ENCODE measurements around the gene ATXN7L1. TPM values are rescaled to one million over a fixed set of nuclear protein-coding genes. Genes with fewer than 3 reads are reported as not detected.

ATXN7L1 gene
- total RNA-seq, 1 experiment from 2014 or later: 38.5 TPM

DNA sequence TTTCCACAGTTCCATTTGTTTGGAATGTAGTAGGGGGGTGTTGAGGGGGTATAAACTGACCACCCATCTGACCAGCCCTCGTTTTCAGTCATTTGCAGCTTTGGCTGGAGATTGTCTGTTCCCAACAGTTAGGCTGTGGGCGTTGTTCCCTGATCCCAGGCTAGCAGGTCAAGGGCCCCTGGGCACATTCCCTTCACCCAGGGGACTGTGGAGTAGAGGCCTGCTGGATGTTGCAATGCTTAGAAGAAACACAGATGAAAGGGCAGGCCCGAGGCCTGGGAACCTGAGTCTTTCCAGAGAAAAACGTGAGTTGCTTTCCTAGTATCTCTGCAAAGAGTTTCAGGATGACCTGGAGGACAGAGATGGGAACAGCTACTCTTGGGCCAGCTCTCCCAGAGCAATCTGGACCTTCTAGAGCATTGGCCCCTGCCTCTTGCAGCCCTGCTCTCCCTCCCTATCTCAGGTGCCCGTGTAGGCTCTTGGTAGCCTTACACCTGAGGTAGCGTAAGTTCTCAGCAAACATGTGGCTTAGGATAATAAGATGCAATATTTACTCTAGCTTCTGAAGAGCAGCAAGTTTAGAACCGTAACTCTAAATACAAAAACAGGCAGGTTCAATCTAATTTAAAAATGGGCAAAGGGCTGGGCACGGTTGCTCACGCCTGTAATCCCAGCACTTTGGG is 195.8 kb downstream of the ATXN7L1 start:
- Mint-ChIP-seq H3K9me3 (no peaks in the 10 kb centered on the region), H3K4me3 (no peak overlapping the region; the same call in 1 of the 2 replicates), H3K27ac (0 out of 2 replicates have a peak overlapping the region, but pooled peaks have one; percentile 2), H3K27me3 (ENCODE audit: low read depth) (no peaks in the 10 kb centered on the region), H3K4me1 (peaks cover 70% of the 10 kb centered on the region), H3K36me3 (peaks cover 3% of the 10 kb centered on the region; the same call in 1 of the 2 replicates)
- TF ChIP-seq FOXP1 (CRISPR knock-in tag; IDR thresholded peaks at IDR 0.05; ENCODE audit: borderline replicate concordance) (no peak), GABPB1 (CRISPR knock-in tag; IDR thresholded peaks at IDR 0.05) (0 out of 2 replicates have a peak, but pooled peaks have one; percentile 29)
- ChIA-PET POLR2A (no interaction called here), CTCF (interaction anchor here (0.7 to 1.3 kb wide), 3 partner anchors 23 to 112 kb away, joined by 3 to 7 read pairs (median 5); no protein-coding TSS in a partner anchor)
- no peak for DNase-seq (ENCODE audit: low spot score)
- no peak for ATAC-seq

GRCh38 chr7:105678811-105679495 is 197.4 kb downstream of the ATXN7L1 start:
- Mint-ChIP-seq H3K4me1 (peaks cover 76% of the 10 kb centered on the region), H3K36me3 (peaks cover 3% of the 10 kb centered on the region; the same call in 1 of the 2 replicates), H3K27me3 (ENCODE audit: low read depth) (no peaks in the 10 kb centered on the region), H3K9me3 (no peaks in the 10 kb centered on the region), H3K4me3 (no peak overlapping the region), H3K27ac (peak overlapping the region; percentile 71)
- CTCF ChIA-PET: interaction anchor here (1.2 to 1.6 kb wide), 2 partner anchors 10 to 22 kb away, joined by 3 to 4 read pairs; no protein-coding TSS in a partner anchor
- DNase-seq (ENCODE audit: low spot score) (no peak), ATAC-seq (peak; percentile 64)
- POLR2A ChIA-PET: no interaction called here
- TF ChIP-seq, protein P1, sequence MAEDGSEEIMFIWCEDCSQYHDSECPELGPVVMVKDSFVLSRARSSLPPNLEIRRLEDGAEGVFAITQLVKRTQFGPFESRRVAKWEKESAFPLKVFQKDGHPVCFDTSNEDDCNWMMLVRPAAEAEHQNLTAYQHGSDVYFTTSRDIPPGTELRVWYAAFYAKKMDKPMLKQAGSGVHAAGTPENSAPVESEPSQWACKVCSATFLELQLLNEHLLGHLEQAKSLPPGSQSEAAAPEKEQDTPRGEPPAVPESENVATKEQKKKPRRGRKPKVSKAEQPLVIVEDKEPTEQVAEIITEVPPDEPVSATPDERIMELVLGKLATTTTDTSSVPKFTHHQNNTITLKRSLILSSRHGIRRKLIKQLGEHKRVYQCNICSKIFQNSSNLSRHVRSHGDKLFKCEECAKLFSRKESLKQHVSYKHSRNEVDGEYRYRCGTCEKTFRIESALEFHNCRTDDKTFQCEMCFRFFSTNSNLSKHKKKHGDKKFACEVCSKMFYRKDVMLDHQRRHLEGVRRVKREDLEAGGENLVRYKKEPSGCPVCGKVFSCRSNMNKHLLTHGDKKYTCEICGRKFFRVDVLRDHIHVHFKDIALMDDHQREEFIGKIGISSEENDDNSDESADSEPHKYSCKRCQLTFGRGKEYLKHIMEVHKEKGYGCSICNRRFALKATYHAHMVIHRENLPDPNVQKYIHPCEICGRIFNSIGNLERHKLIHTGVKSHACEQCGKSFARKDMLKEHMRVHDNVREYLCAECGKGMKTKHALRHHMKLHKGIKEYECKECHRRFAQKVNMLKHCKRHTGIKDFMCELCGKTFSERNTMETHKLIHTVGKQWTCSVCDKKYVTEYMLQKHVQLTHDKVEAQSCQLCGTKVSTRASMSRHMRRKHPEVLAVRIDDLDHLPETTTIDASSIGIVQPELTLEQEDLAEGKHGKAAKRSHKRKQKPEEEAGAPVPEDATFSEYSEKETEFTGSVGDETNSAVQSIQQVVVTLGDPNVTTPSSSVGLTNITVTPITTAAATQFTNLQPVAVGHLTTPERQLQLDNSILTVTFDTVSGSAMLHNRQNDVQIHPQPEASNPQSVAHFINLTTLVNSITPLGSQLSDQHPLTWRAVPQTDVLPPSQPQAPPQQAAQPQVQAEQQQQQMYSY (CRISPR knock-in tag; IDR thresholded peaks at IDR 0.05): peak; percentile 90
- TF ChIP-seq SP1 (CRISPR knock-in tag; conservative IDR thresholded peaks at IDR 0.05): no peak
- no peak for TF ChIP-seq MLX (CRISPR knock-in tag; IDR thresholded peaks at IDR 0.05)
- TF ChIP-seq FOXJ3 (CRISPR knock-in tag; IDR thresholded peaks at IDR 0.05; ENCODE audit: borderline replicate concordance): no peak

- Mint-ChIP-seq H3K9me3 (no peaks in the 10 kb centered on the region), H3K4me1 (peaks cover 76% of the 10 kb centered on the region), H3K4me3 (no peak overlapping the region), H3K36me3 (peaks cover 3% of the 10 kb centered on the region; the same call in 1 of the 2 replicates), H3K27ac (peak overlapping the region; percentile 31; the same call in 1 of the 2 replicates), H3K27me3 (ENCODE audit: low read depth) (no peaks in the 10 kb centered on the region)
- CTCF ChIA-PET: interaction anchor here (1.2 to 2.0 kb wide), 3 partner anchors 11 to 21 kb away, joined by 3 to 13 read pairs (median 4); no protein-coding TSS in a partner anchor
- POLR2A ChIA-PET: no interaction called here
- DNase-seq (ENCODE audit: low spot score): no peak
- ATAC-seq: no peak
- TF ChIP-seq ESRRA (CRISPR knock-in tag; IDR thresholded peaks at IDR 0.05; ENCODE audit: borderline replicate concordance) (no peak), NR2C2 (CRISPR knock-in tag; IDR thresholded peaks at IDR 0.05) (no peak), RORB (CRISPR knock-in tag; IDR thresholded peaks at IDR 0.05) (no peak), FOXP4 (CRISPR knock-in tag; IDR thresholded peaks at IDR 0.05) (no peak), ZNF138 (CRISPR knock-in tag; conservative IDR thresholded peaks at IDR 0.05) (no peak), USF2 (CRISPR knock-in tag; IDR thresholded peaks at IDR 0.05) (no peak), MLX (CRISPR knock-in tag; IDR thresholded peaks at IDR 0.05) (no peak), CBFB (CRISPR knock-in tag; IDR thresholded peaks at IDR 0.05; ENCODE audit: low read depth) (no peak), JUN (CRISPR knock-in tag; IDR thresholded peaks at IDR 0.05) (no peak), ZBTB21 (CRISPR knock-in tag; IDR thresholded peaks at IDR 0.05; ENCODE audit: borderline replicate concordance) (no peak), NR3C1 (CRISPR knock-in tag; conservative IDR thresholded peaks at IDR 0.05; ENCODE audit: low read depth) (no peak), IRF2 (CRISPR knock-in tag; IDR thresholded peaks at IDR 0.05; ENCODE audit: borderline replicate concordance, low read depth) (no peak)
- TF ChIP-seq, protein P2, sequence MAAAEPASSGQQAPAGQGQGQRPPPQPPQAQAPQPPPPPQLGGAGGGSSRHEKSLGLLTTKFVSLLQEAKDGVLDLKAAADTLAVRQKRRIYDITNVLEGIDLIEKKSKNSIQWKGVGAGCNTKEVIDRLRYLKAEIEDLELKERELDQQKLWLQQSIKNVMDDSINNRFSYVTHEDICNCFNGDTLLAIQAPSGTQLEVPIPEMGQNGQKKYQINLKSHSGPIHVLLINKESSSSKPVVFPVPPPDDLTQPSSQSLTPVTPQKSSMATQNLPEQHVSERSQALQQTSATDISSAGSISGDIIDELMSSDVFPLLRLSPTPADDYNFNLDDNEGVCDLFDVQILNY (CRISPR knock-in tag; IDR thresholded peaks at IDR 0.05): no peak
- TF ChIP-seq, protein P3, sequence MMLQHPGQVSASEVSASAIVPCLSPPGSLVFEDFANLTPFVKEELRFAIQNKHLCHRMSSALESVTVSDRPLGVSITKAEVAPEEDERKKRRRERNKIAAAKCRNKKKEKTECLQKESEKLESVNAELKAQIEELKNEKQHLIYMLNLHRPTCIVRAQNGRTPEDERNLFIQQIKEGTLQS (CRISPR knock-in tag; conservative IDR thresholded peaks at IDR 0.05): no peak
These were observed 198.4 kb downstream of the ATXN7L1 start for GRCh38 chr7:105677817-105678573.
